SK-N-SH treated with all-trans-retinoic acid at 6 μM for 48 hours (cell line): ENCODE data around the gene RASAL2.

Experiments used
- CREB5 ChIP-seq: fragments of 250-450 bp; sonication (Bioruptor Pico); IDR thresholded peaks from 2 replicates; pipeline ENCODE4 v1.5.1; 2020; ENCODE audit warnings: low read depth, mild to moderate bottlenecking, moderate library complexity
- ZNF70 ChIP-seq: fragments of 450-650 bp; formaldehyde crosslinking; IDR thresholded peaks from 2 replicates; pipeline ENCODE4 v1.5.0; 2020; ENCODE audit warnings: mild to moderate bottlenecking, moderate library complexity
- TF ChIP-seq, protein P1 (sequence below): fragments of 250-450 bp; sonication (Bioruptor Pico); IDR thresholded peaks from 2 replicates; pipeline ENCODE4 v1.8.0; 2020; ENCODE audit warnings: mild to moderate bottlenecking, moderate library complexity, borderline replicate concordance
- TF ChIP-seq, protein P2 (sequence below): fragments of 250-450 bp; sonication (Bioruptor Pico); IDR thresholded peaks from 2 replicates; pipeline ENCODE4 v1.5.0; 2020; ENCODE audit warnings: mild to moderate bottlenecking, moderate library complexity

GRCh38 chr1:178283409-178283808 lies 189.5 kb downstream of the RASAL2 start:
- TF ChIP-seq CREB5 (CRISPR knock-in tag) (no peak), ZNF70 (CRISPR knock-in tag) (no peak)
- TF ChIP-seq, protein P1, sequence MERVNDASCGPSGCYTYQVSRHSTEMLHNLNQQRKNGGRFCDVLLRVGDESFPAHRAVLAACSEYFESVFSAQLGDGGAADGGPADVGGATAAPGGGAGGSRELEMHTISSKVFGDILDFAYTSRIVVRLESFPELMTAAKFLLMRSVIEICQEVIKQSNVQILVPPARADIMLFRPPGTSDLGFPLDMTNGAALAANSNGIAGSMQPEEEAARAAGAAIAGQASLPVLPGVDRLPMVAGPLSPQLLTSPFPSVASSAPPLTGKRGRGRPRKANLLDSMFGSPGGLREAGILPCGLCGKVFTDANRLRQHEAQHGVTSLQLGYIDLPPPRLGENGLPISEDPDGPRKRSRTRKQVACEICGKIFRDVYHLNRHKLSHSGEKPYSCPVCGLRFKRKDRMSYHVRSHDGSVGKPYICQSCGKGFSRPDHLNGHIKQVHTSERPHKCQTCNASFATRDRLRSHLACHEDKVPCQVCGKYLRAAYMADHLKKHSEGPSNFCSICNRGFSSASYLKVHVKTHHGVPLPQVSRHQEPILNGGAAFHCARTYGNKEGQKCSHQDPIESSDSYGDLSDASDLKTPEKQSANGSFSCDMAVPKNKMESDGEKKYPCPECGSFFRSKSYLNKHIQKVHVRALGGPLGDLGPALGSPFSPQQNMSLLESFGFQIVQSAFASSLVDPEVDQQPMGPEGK (CRISPR knock-in tag) = no peak
- TF ChIP-seq, protein P2, sequence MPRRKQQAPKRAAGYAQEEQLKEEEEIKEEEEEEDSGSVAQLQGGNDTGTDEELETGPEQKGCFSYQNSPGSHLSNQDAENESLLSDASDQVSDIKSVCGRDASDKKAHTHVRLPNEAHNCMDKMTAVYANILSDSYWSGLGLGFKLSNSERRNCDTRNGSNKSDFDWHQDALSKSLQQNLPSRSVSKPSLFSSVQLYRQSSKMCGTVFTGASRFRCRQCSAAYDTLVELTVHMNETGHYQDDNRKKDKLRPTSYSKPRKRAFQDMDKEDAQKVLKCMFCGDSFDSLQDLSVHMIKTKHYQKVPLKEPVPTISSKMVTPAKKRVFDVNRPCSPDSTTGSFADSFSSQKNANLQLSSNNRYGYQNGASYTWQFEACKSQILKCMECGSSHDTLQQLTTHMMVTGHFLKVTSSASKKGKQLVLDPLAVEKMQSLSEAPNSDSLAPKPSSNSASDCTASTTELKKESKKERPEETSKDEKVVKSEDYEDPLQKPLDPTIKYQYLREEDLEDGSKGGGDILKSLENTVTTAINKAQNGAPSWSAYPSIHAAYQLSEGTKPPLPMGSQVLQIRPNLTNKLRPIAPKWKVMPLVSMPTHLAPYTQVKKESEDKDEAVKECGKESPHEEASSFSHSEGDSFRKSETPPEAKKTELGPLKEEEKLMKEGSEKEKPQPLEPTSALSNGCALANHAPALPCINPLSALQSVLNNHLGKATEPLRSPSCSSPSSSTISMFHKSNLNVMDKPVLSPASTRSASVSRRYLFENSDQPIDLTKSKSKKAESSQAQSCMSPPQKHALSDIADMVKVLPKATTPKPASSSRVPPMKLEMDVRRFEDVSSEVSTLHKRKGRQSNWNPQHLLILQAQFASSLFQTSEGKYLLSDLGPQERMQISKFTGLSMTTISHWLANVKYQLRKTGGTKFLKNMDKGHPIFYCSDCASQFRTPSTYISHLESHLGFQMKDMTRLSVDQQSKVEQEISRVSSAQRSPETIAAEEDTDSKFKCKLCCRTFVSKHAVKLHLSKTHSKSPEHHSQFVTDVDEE (CRISPR knock-in tag) = no peak
